Fibroblast of skin of back (primary cell): Measurements from ENCODE around the gene NRXN3.

Source experiments
- DNase-seq: peaks from one replicate; pipeline ENCODE4 v3.0.0-alpha.2; 2013

NRXN3 gene

DNA sequence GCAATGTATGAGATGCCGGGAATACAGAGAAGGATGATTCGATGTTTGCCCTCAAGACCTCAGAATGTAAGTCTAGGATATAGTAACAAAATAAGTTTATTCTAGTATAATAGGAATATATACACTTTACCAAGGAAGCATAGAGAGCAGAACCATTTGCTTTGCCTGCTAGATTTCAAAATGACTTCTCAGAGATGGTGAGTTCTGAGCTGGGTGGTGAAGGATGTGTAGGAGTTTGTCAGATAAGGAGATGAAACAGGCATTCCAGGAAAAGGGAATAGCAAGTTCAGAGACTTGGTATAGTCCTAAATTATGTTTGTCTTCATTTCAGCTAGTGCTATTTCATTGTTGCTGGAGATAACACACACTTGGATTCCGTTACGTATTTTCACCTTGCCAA, 1385.3 kb downstream of the NRXN3 start:
- no peak for DNase-seq

DNA sequence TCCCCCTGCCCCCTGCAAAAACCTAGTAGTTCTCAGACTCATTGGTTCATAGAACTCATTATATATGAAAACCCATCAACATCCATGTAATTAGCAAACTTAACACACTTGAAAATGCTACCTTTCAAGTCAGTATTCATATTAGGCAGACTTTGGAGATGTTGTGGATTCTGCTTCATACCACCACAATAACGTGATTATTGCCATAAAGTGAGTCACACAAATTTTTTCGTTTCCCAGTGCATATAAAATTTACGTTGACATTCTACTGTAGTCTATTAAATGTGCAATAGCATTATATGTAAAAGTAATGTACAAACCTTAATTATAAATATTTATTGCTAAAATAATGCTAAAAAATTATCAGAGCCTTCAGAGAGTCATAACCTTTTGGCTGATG, 1387.1 kb downstream of the NRXN3 start:
- no peak for DNase-seq

DNA sequence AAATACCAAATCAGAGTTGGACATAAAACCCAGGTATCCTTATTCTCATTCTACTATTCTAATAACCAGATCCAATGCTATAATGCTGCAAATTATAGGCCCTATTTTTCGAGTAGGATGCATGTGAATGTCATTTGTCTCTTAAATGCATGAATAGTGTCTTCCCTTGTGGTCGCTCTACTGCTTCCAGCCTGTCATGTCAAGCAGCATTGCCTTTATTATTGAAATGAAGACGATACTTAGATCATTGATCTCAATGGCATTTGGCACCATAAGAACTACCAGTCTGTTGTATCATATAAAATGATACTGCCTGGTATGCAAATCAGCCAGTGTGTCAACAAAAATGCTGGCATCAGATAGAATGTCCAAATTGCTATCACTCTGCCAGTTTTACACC, 1392.0 kb downstream of the NRXN3 start:
- DNase-seq, result no peak

DNA sequence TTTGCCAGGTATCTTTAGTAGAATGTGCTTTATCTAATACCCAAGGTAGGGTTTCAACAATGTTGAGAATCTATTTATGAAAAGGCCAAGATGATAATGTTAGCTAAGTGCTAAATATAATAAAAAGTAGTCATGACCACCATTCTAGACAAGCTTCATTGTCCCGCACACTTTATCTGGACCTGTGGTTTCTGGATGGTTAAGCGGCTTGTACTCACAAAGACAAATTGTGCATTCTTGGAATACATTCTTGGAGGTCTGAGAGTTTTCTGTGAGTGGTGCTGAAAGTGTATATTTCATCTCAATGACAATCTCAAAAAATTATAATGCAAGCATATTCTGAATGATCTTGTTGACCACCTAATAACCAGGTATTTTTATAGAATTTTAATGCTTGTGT, 1394.2 kb downstream of the NRXN3 start:
- DNase-seq, result peak; percentile 50

DNA sequence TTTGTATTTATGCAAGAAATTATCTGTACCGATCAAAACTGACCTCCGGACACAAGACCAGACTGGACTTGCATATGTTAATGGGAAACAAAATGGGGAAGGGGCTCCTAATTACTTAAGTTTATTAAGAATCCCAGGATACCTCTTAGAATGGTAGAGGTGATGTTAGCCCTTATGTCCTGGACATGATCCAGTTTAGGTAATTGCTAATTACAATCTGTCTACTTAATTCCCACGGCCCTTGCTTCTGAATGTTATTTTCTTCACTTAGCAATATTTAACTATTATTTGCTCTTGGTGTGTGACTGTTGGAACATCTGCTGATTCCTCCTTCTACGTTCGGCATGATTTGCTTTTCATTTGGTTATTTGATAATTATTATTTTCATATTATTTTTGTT, 1397.1 kb downstream of the NRXN3 start:
- no peak for DNase-seq

DNA sequence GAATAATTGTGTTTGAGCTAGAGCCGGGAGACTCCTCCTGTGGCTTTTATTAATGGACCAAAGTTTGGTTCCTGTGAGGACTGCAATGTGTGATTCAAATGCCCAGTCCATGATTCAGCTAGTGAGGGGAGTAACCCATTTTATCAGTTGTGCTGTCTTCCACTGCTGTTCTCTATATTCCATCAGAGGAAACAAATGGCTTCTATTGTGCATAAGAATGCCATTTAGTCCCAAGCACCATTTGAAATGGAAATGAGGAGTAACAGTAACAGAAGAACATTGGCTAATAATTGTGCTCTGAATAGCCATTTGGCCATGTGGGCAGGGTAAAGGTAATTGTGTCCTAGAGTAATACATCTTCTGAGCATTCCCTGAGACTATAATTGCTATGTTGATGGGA, 1398.4 kb downstream of the NRXN3 start:
- DNase-seq, result no peak

DNA sequence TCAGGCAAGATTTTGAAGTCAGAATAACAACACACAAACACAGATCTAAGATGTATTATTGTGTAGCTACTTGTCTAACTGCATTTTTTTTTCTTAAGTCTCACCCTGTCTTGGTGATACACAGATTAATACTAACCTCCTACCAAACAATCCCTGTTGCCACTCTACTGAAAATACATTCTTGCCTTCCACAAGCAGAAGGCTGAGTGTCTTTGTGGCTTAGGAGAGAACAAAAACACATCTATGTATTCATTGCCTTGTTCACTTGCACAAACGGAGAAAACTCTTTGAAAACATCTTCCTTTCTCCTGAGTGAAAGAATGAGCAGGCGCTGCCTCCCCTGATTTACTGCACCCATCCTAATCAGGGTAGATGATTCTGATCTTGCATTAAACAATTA, 1398.9 kb downstream of the NRXN3 start:
- no peak for DNase-seq

DNA sequence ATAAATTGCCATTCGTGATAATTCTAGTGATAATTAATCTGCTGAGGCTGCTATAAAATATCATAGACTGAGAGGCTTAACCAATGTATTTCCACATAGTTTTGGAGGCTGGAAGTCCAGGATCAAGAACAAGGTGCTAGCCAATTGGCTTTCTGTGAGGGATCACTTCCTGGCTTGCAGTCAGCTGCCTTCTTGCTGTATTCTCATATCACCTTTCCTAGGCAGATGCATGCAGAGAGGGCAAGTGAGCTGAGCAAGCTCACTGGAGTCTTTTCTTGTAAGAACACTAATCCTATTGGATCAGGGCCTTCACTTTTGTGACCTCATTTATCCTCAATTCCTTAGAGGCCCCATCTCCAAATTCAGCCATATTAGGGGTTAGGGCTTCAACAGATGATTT, 1400.5 kb downstream of the NRXN3 start:
- no peak for DNase-seq

DNA sequence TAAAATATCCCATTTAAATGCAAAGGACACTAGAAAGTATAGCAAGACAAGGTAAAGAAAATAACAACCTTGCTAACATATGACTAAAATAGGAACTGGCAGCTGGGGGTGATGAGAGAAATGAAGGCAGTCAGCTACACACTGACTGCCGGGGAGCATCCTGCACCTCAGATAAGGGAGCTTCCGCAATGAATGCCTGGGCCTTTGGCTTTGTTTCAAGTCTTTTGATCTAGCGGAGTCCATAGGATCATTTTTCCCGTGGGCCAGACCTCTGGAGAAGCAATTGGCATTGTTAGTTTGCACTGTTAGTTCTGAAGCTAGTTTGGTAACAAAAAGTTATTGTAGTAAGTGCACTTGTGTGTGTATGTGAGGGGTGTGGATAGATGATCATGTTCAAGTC, 1401.2 kb downstream of the NRXN3 start:
- no peak for DNase-seq

DNA sequence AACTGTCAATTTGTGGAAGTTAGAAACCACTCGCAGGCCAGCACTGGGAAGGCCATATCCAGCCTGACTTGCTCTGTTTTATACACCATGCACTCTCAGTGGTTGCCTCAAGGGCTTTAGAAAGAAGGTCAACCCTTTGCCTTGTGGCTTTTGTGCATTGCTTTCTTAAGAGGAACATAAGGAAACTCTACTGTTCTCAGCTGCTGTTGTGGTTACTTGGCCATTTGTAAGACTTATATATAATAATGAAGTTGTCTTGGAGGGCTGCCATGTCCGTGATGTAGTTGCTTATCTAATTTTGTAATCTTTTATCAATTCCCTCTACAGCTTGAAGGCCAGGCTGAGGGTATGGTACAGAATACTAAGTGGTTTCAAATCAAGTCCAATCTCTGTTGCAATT, 1403.3 kb downstream of the NRXN3 start:
- no peak for DNase-seq

DNA sequence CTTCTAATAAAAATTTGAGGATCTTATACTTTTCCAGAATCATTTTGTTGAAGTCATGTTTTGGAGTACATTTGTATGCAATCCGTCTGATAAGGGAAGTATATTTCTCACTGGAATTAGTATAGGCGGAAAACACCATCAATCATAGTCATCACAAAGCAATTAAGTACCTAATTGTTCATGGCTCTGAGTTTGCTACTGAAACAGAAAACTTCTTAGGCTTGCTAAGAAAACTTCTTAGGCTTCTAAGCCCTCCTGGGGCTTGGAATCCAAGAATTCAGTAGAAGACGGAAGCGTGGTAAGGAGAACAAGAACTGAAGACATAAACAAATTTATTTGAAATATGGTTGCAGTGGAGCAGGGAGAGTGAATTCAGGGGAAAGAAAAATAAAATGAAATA, 1404.9 kb downstream of the NRXN3 start:
- no peak for DNase-seq

DNA sequence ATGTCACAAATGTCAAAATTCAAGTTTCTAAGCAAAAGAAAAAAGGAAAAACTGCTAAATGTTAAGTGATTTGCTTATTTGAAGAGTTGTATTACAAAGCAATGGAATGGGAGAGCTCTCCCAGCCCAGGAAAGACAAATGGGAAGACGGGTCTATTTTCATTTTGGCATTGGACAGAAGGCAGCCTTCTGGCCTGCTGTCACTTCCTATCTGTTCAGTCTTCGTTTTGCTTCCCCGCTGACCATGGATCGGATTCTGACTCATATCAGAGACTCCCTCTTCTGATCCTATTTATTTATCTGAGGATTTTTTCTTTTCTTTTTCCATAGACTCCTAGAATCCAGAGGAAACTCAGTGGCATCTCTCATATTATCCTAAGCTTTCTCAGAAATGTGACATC, 1406.3 kb downstream of the NRXN3 start:
- peak; percentile 59 for DNase-seq

DNA sequence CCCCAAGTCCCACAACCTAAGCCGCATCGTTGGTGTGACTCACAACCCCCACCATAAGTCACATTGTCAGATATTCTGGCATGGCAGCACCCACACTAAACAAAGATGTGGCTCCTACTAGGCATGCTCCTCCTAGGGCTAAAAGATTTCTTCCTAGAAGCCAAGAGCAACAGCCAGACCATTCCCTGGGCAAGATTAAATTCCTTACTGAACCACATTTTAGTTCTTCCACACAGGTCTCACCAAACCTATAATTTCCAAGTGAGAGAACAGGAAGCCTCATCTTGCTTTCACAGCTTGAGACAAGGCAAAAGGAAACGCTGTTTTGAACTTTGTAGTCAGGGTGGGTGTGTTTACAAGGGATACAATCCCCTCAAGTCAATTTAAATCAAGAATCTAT, 1408.3 kb downstream of the NRXN3 start:
- DNase-seq, result peak; percentile 62

DNA sequence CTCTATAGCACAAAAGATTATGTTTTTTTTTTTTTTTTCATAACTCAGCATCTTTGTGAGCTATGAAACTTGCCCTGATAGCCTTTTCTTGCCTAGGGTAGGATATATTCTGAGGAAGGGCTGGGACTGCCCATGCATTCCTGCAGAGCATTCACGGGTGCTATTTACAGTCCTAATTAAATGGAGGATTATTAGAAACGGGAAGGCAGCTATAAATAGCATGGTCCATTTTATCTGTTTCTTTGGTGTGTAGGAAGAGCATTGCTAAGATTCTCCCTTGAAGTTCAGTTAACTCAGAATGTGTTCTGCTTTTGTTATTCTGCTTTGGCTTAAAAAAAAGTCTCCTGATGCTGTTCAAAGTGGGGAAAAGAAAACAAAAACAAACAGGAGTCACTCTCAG, 1410.2 kb downstream of the NRXN3 start:
- DNase-seq, result no peak

DNA sequence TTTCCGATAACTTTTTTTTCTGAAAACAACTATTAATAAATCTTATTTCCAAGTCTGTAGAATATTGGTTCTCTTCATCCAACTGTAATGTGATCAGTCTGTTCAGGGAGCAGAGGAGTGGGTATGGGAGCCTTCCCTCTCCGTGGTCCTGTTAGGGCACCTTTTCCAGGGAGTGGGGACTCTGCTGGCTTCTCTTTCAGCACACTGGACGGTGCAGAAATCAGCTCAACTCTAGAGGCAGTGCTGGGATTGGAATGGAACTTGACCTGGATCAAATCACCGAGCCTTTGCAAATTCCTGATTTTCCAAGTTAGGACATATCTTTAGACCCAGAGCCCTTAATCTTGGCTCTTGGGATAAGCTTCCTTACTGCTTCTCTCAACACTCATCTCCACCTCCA, 1410.7 kb downstream of the NRXN3 start:
- DNase-seq, result no peak

DNA sequence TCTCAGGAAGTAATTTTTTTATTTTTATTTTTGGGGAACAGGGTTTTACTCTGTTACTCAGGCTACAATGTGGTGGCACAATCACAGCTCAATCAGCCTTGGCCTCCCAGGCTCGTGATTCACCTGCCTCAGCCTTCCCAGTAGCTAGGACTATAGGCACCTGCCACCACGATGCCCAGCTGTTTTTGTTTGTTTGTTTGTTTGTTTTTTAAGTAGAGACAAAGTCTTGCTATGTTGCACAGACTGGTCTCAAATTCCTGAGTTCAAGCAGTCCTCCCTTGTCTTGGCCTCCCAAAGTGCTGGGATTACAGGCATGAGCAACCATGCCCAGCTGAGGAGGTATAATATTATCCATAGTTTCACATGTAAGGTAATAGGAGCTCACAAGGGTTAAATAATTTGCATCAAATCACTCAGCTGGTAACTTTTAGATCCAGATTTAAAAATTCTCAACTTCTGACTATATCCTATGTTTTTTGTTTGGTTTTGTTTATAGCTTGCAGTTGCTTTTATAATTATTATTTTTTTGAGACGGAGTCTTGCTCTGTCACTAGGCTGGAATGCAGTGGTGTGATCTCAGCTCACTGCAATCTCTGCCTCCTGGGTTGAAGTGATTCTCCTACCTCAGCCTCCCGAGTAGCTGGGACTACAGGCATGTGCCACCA, 1411.9 kb downstream of the NRXN3 start:
- peak; percentile 83 for DNase-seq

DNA sequence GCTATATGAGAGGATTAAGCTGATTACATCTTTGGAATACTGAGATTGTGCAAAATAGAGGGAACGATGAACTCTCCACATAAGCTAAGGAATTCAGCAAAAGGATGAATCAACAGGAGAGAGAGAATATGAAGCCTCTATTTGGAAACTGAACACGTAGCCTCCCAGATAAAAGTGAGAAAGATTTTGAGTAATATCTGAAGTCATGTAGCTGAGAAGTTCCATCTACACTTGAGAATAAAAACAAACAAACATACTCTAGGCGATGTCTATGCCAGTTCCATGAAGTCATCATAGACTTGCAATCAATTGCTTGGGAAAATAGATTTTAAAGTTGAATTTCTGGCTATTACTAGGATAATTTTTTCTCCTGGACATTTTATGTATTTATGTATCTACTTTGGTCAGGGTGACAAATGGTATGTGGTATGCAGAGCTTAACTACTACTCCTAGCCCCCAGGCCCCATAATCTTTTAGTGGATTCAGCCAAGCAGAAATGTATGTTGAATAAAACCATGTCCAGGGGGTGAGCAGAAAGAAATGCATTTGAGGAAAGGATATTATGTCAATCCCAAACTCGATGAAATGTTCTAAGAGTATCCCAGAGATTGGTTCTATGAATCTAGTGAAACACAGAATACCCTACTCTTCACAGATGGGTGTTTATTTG, 1413.7 kb downstream of the NRXN3 start:
- peak; percentile 90 for DNase-seq

DNA sequence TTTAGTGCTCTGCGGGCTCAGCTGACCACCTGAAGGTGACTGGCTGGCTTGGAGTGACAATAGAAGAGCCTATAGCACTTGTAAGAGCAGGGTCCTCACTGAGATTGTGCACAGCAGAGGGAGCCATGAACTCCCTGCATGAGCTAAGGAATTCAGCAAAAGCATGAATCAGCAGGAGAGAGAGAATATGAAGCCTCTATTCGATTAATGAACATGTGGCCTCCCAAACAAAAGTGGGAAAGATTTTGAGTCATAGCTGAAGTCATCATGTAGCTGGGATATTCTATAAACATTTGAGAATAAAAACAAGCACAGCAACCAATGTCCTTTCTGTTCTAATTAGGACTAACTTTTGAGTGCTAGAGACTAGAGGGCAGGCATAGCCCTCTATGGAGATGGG, 1414.5 kb downstream of the NRXN3 start:
- DNase-seq, result peak; percentile 97

DNA sequence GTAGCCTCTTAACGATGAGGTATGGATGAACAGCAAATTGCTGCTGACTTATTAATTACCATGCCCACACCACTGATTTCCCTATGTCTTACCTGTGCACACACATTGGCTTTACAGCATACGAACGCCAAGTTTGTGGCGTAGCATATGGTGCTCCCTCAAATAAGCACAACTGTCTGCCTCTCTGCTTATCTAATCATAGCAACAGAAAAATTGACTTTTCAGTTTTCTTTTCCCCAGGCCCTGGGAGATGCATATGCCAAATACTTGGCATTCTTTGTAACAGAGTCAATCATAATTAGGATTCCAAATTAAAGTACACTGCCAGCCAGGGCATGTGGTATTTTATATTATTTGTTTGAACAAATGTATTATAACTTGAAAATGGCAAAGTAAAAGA, 1415.7 kb downstream of the NRXN3 start:
- DNase-seq, result peak; percentile 85

DNA sequence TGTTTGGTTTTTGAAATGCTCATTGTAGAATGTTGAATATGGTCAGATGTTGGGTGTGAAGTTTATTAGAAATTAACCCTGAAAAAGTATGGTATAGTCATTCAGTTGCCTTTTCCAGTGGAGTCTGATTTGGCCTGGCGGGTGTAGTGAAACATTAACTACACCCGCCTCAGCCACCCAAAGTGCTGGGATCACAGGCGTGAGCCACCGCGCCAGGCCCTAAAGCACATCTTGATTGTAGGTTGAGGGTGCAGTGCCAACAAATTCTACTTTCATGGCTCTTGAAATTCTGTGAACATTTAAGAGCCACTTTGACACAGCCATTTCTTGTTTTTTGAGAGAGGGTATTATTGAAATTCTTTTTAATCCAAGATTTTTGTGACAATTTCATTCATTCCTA, 1416.2 kb downstream of the NRXN3 start:
- DNase-seq, result no peak

DNA sequence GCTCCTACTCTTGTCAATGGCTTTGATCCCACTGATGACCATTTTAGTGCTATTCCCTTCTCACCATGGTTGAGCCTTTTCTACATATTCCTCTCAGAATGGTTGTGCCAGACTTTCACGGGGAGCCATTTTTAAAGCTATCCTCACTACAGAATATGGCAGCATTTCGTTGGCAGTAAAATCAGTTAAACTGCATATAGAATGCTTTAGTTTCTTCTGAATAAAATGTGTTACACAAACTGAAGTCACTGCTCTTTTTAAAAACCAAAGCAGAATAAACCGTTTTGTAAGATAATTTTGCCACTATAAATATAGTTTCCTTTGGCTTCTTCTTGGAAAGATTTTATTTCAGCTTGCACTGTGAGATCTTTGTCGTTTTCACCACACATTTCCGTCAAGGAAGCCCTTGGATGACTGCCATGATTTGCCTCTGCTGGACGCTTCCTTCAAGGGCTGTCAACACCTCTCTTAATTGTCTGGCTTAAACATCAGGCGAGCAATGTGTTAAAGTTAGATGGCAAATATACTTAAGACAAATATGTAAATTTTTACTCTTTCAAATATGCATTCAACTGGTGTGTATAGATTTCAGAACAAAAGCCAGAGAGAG, 1416.9 kb downstream of the NRXN3 start:
- DNase-seq, result peak; percentile 73

DNA sequence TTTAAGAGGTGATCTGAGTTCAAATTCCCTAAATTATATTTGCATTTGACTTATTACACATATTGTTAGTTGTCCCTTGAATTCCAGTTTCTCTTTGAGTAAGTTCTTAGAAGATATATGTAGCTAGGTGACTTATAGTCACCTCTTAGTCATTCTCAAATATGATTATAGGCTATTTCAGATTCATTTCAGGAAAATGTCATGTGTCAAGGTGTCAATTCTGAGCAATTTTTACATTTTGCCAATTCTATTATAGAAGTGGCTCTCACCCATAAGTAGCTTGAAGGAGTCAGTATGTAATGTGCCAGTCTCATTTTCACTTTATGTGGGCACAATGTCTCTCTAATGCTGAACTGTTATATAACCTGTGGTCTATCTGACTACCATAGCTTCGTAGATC, 1417.7 kb downstream of the NRXN3 start:
- no peak for DNase-seq

DNA sequence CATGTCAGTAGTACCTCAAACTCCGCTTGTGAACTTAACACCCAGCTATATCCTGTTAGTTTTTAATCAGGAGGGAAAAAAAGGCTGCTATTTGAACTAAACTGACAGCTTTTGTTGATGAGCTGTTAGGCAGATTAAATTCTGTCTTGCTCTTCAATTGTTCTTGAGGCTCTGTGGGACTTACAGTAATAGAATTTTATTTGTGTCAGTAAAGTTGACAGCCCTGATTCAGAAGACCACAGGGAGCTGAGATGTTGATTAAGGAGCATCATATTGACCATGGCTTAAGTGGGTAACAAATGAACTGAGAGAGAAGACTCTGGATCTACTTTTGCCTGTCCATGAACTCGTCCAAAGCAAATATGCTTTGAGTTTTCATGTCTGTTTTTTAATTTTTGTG, 1418.2 kb downstream of the NRXN3 start:
- DNase-seq, result no peak

DNA sequence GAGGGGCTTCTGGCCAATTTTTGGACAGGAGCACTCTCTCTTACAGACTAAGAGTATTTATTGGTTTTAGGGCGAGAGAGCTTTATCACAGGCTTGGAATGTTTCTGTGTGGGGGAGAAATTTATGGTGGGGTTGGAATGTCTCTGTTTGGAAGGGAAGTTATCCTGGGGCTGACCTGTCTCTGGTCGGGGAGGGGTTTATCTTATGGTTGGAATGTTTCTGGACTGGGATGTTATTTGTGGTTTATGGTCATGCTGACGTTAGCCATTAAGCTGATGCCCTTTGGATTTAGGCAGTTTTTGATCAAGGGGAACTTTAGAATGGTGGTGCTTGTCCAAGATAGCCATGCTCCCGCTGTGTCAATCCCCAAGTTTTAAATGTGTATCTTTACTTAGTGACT, 1426.4 kb downstream of the NRXN3 start:
- peak; percentile 84 for DNase-seq
